ENCODE measurements around the gene NTRK2. TPM values are rescaled to one million over a fixed set of nuclear protein-coding genes. Genes with fewer than 3 reads are reported as not detected.

The NTRK2 gene
- total and polyA plus RNA-seq, 2 experiments from 2014 or later = 0.03 TPM; not detected in 1

- TF ChIP-seq, protein P1, sequence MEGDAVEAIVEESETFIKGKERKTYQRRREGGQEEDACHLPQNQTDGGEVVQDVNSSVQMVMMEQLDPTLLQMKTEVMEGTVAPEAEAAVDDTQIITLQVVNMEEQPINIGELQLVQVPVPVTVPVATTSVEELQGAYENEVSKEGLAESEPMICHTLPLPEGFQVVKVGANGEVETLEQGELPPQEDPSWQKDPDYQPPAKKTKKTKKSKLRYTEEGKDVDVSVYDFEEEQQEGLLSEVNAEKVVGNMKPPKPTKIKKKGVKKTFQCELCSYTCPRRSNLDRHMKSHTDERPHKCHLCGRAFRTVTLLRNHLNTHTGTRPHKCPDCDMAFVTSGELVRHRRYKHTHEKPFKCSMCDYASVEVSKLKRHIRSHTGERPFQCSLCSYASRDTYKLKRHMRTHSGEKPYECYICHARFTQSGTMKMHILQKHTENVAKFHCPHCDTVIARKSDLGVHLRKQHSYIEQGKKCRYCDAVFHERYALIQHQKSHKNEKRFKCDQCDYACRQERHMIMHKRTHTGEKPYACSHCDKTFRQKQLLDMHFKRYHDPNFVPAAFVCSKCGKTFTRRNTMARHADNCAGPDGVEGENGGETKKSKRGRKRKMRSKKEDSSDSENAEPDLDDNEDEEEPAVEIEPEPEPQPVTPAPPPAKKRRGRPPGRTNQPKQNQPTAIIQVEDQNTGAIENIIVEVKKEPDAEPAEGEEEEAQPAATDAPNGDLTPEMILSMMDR (conservative IDR thresholded peaks at IDR 0.05; ENCODE audit: low read depth in 2 of 2) = no peak
- TF ChIP-seq EZH2 (IDR thresholded peaks at IDR 0.05; ENCODE audit: low read depth, unreplicated experiment) = no peak
Measured at GRCh38 chr9:84711936-84712335, 42.4 kb downstream of the NTRK2 start (continued).

- TF ChIP-seq EZH2phosphoT487 (IDR thresholded peaks at IDR 0.05; ENCODE audit: unreplicated experiment) (no peak), ZNF331 (CRISPR knock-in tag; IDR thresholded peaks at IDR 0.05; ENCODE audit: low read depth) (no peak), JUNB (IDR thresholded peaks at IDR 0.05; ENCODE audit: unreplicated experiment) (no peak), STAT1 (IDR thresholded peaks at IDR 0.05; ENCODE audit: unreplicated experiment) (no peak), POLR2AphosphoS5 (IDR thresholded peaks at IDR 0.05; ENCODE audit: low read depth) (no peak), ETS1 (IDR thresholded peaks at IDR 0.05) (no peak)
- TF ChIP-seq, protein P2, sequence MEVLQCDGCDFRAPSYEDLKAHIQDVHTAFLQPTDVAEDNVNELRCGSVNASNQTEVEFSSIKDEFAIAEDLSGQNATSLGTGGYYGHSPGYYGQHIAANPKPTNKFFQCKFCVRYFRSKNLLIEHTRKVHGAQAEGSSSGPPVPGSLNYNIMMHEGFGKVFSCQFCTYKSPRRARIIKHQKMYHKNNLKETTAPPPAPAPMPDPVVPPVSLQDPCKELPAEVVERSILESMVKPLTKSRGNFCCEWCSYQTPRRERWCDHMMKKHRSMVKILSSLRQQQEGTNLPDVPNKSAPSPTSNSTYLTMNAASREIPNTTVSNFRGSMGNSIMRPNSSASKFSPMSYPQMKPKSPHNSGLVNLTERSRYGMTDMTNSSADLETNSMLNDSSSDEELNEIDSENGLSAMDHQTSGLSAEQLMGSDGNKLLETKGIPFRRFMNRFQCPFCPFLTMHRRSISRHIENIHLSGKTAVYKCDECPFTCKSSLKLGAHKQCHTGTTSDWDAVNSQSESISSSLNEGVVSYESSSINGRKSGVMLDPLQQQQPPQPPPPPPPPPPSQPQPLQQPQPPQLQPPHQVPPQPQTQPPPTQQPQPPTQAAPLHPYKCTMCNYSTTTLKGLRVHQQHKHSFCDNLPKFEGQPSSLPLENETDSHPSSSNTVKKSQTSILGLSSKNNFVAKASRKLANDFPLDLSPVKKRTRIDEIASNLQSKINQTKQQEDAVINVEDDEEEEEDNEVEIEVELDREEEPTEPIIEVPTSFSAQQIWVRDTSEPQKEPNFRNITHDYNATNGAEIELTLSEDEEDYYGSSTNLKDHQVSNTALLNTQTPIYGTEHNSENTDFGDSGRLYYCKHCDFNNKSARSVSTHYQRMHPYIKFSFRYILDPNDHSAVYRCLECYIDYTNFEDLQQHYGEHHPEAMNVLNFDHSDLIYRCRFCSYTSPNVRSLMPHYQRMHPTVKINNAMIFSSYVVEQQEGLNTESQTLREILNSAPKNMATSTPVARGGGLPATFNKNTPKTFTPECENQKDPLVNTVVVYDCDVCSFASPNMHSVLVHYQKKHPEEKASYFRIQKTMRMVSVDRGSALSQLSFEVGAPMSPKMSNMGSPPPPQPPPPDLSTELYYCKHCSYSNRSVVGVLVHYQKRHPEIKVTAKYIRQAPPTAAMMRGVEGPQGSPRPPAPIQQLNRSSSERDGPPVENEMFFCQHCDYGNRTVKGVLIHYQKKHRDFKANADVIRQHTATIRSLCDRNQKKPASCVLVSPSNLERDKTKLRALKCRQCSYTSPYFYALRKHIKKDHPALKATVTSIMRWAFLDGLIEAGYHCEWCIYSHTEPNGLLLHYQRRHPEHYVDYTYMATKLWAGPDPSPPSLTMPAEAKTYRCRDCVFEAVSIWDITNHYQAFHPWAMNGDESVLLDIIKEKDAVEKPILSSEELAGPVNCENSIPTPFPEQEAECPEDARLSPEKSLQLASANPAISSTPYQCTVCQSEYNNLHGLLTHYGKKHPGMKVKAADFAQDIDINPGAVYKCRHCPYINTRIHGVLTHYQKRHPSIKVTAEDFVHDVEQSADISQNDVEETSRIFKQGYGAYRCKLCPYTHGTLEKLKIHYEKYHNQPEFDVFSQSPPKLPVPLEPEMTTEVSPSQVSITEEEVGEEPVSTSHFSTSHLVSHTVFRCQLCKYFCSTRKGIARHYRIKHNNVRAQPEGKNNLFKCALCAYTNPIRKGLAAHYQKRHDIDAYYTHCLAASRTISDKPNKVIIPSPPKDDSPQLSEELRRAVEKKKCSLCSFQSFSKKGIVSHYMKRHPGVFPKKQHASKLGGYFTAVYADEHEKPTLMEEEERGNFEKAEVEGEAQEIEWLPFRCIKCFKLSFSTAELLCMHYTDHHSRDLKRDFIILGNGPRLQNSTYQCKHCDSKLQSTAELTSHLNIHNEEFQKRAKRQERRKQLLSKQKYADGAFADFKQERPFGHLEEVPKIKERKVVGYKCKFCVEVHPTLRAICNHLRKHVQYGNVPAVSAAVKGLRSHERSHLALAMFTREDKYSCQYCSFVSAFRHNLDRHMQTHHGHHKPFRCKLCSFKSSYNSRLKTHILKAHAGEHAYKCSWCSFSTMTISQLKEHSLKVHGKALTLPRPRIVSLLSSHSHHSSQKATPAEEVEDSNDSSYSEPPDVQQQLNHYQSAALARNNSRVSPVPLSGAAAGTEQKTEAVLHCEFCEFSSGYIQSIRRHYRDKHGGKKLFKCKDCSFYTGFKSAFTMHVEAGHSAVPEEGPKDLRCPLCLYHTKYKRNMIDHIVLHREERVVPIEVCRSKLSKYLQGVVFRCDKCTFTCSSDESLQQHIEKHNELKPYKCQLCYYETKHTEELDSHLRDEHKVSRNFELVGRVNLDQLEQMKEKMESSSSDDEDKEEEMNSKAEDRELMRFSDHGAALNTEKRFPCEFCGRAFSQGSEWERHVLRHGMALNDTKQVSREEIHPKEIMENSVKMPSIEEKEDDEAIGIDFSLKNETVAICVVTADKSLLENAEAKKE (CRISPR knock-in tag; IDR thresholded peaks at IDR 0.05) = no peak
- no peak overlapping the region for H3K27ac ChIP-seq (ENCODE audit: low read depth)
Measured at GRCh38 chr9:84716217-84716616, 46.7 kb downstream of the NTRK2 start.

More at GRCh38 chr9:84716217-84716616, 46.7 kb downstream of the NTRK2 start:
- ATAC-seq (no peak), DNase-seq (ENCODE audit: low spot score) (no peak)
- Histone ChIP-seq H3F3A (replicated peaks; ENCODE audit: low read depth) (no peaks in the 10 kb centered on the region), H4K20me1 (replicated peaks; ENCODE audit: insufficient read depth) (no peaks in the 10 kb centered on the region), H3K36me3 (ENCODE audit: insufficient read depth) (no peaks in the 10 kb centered on the region), H3K4me3 (no peak overlapping the region), H3K27me3 (ENCODE audit: insufficient read depth) (no peaks in the 10 kb centered on the region), H3K4me2 (no peak overlapping the region), H2AFZ (no peak overlapping the region), H3K9me2 (ENCODE audit: insufficient read depth) (no peaks in the 10 kb centered on the region), H3K79me2 (replicated peaks; ENCODE audit: insufficient read depth) (no peaks in the 10 kb centered on the region), H3K4me1 (ENCODE audit: insufficient read depth) (peaks cover 7% of the 10 kb centered on the region)
- H3K36me3 Mint-ChIP-seq (ENCODE audit: low read depth) = no peaks in the 10 kb centered on the region
- H3K27me3 Mint-ChIP-seq (ENCODE audit: insufficient read depth, low read depth, poor library complexity) = peaks cover 4% of the 10 kb centered on the region
- H3K4me3 Mint-ChIP-seq = no peak overlapping the region
- no peak overlapping the region for H3K27ac Mint-ChIP-seq
- H3K4me1 Mint-ChIP-seq = peaks cover 16% of the 10 kb centered on the region
- no peaks in the 10 kb centered on the region for H3K9me3 Mint-ChIP-seq

All from GM23338 (cell line).